GM18520 (cell line): ENCODE data around the gene TGFB1.
A peak's percentile ranks its signal among the peaks of the same experiment; 100 is the strongest.
"Not testable (repeated sequence)": the region's sequence is repeated elsewhere in the genome, so short reads cannot be mapped to it uniquely, and the experiment has no call there.

ENCODE experiments used
- ATAC-seq: cut with Tn5 transposase; IDR thresholded peaks from one replicate; pipeline ENCODE4 v1.9.1; 2021; ENCODE audit not compliant: unreplicated experiment

The TGFB1 gene

DNA sequence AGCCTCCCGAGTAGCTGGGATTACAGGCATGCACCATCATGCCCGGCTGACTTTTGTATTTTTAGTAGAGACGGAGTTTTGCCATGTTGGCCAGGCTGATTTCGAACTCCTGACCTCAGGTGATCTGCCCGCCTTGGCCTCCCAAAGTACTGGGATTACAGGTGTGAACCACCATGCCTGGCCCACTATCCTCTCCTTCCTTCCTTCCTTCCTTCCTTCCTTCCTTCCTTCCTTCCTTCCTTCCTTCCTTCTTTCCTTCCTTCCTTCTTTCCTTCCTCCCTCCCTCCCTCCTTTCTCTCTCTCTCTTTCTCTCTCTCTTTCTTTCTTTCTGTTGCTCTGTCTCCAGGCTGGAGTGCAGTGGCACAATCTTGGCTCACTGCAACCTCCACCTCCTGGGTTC lies 17.4 kb upstream of the TGFB1 start:
- ATAC-seq, result not testable (repeated sequence)

DNA sequence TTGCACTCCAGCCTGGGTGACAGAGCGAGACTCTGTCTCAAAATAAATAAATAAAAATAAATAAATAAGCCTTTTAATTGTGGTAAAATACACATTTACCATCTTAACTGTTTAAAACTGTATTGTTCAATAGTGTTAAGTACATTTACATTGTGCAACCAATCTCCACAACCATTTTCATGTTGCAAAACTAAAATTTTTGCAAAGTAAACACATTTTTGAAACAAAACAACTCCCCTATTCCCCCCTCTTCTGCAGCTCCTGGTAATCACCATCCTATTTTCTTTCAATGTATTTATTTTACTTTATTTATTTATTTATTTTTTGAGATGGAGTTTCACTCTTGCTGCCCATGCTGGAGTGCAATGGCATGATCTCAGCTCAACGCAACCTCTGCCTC lies 16.0 kb upstream of the TGFB1 start:
- no peak for ATAC-seq

DNA sequence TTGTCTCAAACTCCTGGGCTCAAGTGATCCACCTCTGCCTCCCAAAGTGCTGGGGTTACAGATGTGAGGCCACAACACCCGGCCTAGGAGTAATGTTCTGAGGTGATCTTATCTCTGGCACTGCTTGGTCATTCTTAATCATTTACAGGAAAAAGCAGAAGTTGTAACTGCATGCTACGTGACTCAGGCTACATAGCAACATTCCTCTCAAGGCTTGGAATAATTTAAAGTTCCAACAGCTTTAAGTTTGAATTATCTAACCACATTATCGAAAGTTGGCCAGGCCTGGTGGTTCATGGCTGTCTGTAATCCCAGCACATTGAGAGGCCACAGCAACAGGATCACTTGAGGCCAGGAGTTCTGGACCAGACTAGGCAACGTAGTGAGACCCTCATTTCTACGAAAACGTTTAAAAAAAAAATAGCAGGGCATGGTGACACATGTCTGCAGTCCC lies 14.2 kb upstream of the TGFB1 start:
- no peak for ATAC-seq

DNA sequence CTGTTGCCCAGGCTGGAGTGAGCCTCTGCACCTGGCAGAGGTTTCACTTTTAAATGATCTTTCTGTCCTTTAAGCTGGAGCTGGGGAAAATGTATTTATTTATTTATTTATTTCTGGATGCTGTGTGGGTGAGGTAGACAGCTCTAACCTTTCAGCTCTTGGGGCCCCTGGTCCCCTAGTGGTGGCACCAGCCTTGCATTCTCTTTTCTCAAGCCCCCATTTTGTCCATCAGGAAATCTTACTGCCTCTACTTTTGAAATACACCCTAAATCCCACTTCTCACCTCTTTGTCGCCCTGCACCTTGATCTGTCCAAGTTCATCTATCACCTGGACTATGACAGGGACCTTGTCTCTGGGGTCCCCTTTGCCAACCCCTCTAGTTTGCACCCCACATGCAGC lies 12.4 kb upstream of the TGFB1 start:
- ATAC-seq, result no peak

DNA sequence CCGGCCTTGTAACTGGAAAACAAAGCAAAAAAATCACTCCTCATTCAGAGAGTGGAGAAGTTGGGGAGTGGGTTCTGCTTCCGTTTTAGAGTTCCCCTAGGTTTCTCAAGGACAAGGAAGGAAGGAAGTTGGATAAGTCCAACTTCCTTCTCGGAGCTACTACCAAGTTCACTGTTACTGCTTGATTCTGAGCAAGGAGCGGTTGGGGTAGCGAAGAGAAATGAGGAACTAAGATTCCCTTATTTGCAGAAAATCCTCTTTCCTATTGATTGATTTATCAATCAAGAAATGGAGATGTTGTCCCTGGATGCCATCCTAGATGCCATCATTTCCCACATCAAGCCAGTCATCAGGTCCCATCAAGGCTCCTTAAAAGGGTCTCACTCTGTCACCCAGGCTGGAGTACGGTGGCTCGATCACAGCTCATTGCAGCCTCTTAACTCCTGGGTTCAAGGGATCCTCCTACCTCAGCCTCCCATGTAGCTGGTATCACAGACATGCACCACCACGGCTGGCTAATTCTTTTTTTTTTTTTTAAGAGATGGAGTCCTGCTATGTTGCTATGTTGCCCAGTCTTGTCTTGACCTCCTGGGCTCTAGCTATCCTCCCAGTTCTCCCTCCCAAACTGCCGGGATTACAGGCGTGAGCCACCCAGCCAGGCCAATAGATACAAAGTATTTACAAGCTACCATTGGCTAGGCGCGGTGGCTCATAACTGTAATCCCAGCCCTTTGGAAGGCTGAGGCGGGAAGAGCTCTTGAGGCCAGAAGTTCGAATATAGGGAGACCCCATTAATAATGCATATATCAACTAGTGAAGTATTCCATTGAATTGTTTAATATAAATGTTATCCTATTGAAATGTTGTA lies 11.0 kb upstream of the TGFB1 start:
- ATAC-seq, result no peak

DNA sequence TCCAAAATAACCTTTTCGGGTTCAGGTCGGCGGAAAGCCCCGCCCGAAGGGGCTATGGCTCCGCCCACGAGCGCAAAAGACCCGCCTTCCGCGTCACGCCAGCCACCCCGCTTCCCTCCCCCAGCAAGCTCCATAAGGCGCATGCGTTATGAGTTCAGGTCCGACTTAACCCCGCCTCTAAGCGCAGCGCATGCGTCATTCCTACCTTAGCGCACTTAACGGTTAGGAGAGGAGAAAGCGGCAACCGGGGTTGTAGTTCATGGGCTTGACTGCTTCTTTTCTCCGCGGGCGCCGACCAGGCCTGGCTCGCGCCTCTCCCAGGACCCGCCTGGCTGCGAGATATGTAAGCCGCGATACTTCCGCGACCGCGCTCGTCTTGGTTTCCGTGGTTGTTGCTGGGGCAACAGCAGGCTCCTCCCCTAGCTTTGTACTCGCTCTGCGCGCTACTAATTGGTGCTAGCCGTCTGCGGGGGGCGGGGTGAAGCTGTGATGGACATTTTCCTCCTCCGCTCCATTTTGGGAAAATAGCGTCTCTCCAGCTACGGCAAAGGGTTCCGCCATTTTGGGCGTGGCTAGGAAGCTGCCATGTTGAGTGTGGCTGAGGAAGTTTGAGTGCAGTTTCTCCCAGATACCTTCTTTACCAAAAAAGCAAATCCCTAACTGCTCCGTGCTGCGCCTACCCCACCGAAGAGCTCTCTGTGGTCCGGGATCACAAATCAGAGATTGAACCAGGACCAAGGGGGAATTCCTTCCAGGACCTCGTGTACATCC lies 10.2 kb upstream of the TGFB1 start, which contains the start of gene B9D2:
B9D2 (minus strand) TSS at position 397 of the 771 bp plus-strand sequence. CDS start 630 bp downstream, outside the sequence.
- peak; percentile 78 for ATAC-seq

DNA sequence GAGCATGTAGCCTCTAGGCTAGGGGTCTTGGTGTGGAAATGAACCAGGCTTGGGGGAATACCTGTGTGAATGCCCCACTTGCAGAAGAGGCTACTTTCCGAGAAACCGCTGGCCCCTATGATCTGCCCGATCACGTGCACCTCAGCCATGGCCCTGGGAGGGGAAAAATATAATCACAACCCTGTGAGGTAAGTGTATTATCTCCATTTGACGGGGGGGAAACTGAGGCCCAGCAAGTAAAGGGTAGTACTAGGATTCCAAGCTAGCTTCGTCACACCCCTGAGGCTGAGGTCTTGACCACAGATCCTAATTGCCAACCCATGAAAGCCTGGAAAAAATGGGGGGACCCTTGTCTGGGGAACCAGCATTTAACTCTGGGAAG lies 9.6 kb upstream of the TGFB1 start:
- ATAC-seq, result no peak

DNA sequence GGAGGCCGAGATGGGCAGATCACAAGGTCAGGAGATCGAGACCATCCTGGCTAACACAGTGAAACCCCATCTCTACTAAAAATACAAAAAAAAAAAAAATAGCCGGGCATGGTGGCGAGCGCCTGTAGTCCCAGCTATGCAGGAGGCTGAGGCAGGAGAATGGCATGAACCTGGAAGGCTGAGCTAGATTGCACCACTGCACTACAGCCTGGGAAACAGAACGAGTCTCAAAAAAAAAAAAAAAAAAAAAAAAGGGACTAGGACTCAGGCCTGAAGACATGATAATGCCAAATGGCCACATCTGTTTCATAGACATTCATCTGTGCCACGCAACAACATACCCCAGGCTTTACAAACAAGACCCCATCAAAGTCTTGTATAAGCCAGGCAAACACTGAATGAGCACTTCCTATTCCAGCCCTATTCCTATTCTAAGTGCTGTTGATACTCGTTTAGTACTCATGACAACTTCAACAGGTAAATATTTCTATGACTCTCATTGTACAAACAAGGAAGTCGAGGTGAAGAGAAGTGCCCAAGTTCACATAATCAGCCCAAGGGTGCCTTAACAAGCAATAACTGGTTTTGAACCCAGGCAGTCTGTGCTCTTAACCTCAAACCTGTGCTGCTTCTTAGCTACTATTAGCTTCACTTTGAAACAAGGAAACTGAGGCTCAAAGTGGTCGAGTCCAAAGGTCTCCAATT lies 8.6 kb upstream of the TGFB1 start:
- no peak for ATAC-seq

DNA sequence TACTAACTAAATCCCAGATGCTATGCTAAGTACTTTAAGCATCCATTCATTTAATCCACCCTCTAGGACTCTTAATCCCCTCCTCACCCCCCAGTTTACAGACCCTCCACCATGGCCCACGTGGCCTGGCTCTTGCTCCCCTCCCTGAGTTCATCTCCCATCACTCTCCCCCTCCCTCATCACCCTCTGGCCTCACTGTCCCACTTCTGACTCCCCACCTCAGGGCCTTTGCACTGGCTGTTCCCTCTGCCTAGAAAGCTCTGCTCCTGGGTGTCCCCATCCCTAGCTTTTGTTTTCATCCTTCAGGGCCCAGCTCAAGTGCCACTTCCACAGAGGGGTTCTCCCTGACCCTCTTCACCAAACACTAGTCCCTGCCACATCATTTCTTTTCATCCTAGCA lies 6.0 kb upstream of the TGFB1 start:
- ATAC-seq, result no peak

DNA sequence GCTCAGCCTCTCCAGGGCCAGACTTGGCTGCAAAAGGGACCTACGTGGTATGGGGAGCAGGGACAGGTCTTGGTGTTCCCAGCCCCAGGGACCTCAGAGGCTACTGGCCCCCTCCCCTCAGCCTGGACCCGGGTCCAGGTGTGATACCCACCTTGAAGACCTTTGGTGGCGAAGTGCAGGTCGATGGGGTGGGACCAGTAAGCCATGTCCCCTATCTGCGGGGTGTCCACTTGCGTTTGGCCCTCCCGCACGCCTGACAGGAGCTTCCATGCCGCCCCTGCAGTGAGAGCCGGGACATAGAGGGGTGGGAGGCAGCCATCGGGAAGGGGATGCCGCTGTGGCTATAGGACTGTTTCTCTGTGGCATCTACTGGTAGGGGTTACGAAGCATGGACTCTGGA lies 4.0 kb upstream of the TGFB1 start:
- no peak for ATAC-seq

DNA sequence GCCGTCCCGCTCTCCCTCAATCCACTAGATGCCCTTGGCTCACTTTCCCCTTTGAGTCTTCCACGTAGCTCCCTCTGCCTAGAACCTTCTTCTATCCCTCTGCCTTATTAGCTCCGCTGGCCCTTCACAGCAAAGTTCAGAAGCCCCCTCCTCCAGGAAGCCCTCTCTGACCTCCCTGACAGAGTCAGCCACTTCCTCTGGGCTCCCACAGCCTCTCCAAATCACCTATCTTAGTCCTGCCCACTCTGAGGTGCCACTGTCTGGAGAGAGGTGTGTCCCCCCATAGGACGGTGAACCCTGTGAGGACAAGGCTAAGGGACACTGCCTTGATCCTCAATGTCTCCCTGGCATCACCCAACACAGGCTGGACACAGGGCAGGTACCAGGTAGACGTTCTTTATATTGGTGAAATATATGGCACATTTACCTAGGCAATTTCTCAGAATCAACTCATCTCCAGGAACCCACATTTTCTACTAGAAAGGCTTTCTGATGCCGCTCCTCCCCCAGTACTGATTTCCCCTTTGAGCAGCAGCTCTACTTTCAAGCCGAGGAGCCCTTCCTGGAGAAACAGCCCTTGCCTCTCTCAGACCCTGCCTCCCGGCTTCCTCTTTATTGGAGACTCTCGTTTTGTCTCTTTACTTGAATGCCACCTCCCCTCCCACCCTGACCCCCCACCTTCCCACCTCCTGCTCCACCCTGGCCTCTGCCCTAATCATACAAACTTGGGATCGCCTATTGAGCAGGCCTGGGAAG lies 3.4 kb upstream of the TGFB1 start:
- no peak for ATAC-seq

DNA sequence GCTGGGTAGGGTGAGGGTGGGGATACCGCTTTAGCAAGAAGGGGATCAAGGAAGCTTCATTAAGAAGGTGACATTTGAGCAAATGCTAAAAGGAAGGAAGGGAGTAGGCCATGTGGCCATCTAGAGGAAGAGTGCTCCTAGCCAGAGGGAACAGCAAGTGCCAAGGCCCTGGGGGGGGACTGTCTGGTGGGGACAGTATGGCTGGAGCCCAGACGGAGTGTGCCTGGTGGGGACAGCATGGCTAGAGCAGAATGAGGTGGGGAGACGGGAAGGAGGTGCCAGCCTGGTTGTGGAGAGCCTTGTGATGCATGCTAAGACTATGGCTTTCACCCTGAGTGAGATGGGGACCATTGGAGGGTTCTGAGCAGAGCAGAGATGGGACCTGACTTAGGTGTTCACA lies 2.1 kb upstream of the TGFB1 start:
- no peak for ATAC-seq

DNA sequence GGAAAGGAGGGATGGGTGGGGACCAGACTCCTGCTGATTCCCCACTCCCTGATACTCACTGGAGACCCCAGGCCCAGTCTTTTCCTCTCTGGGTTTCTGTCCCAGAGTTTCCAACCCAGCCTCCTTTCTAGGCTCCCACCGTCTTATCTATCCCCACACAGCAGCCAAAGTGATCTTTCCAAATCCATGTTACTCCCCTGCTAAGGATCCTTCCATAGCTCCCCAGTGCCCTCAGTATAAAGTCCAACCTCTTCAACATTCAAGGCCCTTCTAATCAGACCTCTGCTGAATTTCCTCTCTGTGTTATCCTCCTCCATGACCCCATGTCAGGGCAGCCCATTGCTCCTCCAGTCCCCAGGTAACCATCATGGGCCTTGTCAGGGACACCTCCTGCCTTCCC lies 1.3 kb upstream of the TGFB1 start:
- ATAC-seq, result no peak

DNA sequence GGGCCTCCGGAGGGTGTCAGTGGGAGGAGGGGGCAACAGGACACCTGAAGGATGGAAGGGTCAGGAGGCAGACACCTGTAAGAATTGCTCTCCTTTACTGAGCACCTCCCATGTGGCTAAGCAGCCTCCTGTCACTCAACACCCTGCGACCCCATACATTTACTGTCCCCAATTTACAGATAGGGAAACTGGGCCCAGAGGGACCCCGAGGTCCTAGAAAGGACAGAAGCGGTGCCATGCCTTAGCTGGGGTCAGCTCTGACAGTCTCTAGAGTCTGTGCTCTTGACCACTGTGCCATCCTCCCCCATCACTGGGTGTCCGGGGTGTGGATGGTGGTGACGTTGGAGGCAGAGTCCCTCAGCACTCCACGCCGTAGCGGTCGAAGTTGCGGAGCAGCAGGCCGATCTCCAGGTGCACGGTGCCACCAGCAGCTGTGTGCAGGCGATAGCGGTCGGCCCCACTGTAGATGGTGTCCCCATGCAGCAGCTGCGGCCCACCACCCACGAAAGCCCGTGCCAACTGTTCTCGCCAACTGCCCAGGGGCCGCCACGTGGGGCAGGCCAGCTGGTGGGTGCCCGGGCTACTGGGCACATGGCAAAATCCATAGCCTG lies 726 bp upstream of the TGFB1 start:
- ATAC-seq, result no peak

DNA sequence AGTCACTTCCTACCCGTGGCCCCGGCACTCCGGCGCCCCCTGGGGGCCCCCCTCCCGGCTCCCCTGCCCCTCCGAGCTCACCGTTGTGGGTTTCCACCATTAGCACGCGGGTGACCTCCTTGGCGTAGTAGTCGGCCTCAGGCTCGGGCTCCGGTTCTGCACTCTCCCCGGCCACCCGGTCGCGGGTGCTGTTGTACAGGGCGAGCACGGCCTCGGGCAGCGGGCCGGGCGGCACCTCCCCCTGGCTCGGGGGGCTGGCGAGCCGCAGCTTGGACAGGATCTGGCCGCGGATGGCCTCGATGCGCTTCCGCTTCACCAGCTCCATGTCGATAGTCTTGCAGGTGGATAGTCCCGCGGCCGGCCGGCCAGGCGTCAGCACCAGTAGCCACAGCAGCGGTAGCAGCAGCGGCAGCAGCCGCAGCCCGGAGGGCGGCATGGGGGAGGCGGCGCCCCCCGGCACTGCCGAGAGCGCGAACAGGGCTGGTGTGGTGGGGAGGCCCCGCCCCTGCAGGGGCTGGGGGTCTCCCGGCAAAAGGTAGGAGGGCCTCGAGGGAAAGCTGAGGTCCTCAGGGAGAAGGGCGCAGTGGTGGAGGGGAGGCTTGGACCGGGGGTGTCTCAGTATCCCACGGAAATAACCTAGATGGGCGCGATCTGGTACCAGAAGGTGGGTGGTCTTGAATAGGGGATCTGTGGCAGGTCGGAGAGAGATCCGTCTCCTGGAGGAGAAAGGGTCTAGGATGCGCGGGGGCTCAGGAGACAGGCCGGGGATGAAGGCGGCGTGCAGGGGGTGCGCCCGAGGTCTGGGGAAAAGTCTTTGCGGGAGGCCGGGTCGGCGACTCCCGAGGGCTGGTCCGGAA lies 885 bp downstream of the TGFB1 start:
- ATAC-seq, result no peak

DNA sequence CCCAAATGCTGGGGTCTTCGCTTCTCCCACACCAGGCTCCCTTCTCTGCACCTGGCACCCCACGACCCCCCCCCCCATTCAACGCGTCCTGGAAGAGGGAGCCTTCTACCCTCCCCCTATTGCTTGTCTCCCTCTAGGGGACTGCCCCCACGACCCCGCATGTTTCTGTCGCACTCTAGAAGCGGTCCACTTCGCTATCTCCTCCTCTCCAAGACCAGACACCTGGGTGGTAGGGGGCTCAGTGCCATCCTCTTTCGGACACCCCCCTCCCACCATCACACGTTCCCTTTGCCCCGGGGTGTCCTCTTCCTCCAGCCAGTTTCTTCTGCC lies 1.5 kb downstream of the TGFB1 start:
- ATAC-seq, result no peak

DNA sequence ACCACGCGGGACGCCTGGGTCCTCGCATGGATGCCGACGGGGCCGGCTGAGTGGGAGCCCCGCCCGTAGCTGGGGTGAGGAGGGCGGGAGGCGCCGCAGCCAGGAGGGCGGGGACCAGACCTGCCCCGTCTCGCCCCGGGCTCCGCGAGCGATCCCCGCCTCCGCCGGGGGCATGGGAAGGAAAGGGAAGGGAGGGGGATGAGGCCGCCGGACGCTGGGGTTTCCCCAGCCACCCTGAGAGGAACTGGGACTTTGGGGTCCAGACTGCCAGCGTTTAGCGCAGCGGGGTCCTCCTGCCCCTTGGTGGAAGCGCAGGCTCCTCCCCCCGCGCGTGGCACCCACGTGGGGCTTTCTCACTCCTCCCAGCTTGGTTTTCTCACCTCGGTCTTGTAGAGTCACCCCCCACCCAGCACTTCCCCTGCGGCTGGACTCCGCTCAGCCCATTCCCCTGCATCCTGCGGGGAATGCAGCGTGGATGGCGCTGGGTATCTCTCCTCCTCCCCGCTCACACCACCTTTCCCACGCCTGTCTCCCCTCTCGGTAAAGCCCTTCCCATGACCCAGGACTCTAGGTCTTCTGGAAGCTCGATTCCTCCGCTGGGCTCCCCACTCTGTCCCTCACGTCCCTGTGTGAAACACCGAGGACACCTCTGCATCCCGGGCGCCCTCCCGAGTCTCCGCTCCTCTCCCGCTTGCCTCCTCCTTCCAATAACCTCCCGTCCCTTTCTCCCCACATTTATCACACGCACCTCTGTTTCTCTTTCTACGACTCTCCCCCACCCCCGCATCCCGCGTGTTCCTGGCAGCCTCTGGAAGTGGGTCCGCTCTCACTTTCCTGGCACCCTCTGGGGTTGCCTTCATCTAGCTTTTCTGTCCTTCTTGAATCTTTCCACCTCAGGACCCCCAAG lies 2.1 kb downstream of the TGFB1 start:
- peak; percentile 33 for ATAC-seq

DNA sequence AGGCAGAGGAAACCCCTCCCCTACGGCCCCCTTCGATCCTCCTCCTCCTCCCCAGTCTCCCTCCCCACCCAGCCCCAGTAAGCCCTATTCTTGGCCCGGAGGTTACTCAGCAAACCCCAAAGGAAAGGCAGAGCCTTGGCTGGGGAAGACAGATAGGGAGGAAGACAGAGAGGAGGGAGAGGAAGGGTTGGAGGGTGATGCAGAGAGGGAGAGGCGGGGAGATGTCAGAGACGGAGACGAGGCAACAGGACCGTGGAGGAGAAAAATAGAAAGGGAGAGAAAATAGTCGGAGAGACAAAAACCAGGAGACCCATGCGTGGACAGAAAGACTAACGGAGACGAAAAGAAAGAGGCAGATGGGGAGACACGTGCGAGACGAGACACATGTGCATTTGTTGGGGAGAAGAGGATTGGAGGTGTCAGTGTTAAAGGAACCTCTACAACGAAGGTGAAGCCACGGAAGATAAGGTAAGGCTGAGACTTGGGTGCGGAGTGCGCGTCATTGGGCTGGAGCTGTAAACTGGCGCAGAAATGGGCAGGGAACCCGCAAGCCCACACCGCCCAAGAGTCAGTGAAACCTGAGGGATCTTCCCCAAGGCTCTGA lies 2.9 kb downstream of the TGFB1 start:
- ATAC-seq, result no peak
